H9 (cell line): ENCODE results near the gene C1QTNF3. TPM values are rescaled to one million over a fixed set of nuclear protein-coding genes. Genes with fewer than 3 reads are reported as not detected.

Source experiments
- DNase-seq: peaks from one replicate; pipeline ENCODE4 v3.0.0-alpha.2; 2017
- H2AFZ ChIP-seq: one replicate; pipeline ENCODE4 v1.6.1; 2013; ENCODE audit warnings: mild to moderate bottlenecking, low read length, control low read depth, moderate library complexity
- H2AK5ac ChIP-seq: 2 replicates; pipeline ENCODE4 v1.6.1; 2013; ENCODE audit warnings: low read length, control low read depth, mixed read lengths; ENCODE audit not compliant: insufficient read length
- H2BK120ac ChIP-seq: one replicate; pipeline ENCODE4 v1.6.1; 2013; ENCODE audit warnings: low read depth, mild to moderate bottlenecking, low read length, control low read depth, inconsistent platforms; ENCODE audit not compliant: poor library complexity, severe bottlenecking
- H2BK12ac ChIP-seq: 2 replicates; pipeline ENCODE4 v1.6.1; 2013; ENCODE audit warnings: low read length, control low read depth, mixed read lengths, low read depth; ENCODE audit not compliant: insufficient read length
- H2BK15ac ChIP-seq: 2 replicates; pipeline ENCODE4 v1.6.1; 2013; ENCODE audit warnings: low read depth, low read length, control low read depth
- H2BK20ac ChIP-seq: one replicate; pipeline ENCODE4 v1.6.1; 2013; ENCODE audit warnings: low read depth, mild to moderate bottlenecking, low read length, control low read depth, inconsistent platforms; ENCODE audit not compliant: poor library complexity, severe bottlenecking
- H2BK5ac ChIP-seq: 2 replicates; pipeline ENCODE4 v1.6.1; 2013; ENCODE audit warnings: low read length, control low read depth, mixed read lengths; ENCODE audit not compliant: insufficient read length
- H3K14ac ChIP-seq: 2 replicates; pipeline ENCODE4 v1.6.1; 2013; ENCODE audit warnings: low read length, control low read depth; ENCODE audit not compliant: insufficient read depth
- H3K18ac ChIP-seq: 2 replicates; pipeline ENCODE4 v1.6.1; 2013; ENCODE audit warnings: low read depth, mild to moderate bottlenecking, mixed read lengths, low read length, control low read depth; ENCODE audit not compliant: insufficient read length
- H3K23ac ChIP-seq: 2 replicates; pipeline ENCODE4 v1.6.1; 2013; ENCODE audit warnings: low read length, control low read depth, mixed read lengths, low read depth; ENCODE audit not compliant: insufficient read length
- H3K23me2 ChIP-seq: 2 replicates; pipeline ENCODE4 v1.6.1; 2013; ENCODE audit warnings: low read depth, mild to moderate bottlenecking, mixed read lengths, low read length, control low read depth; ENCODE audit not compliant: insufficient read length, poor library complexity, severe bottlenecking
- H3K27ac ChIP-seq: 2 replicates; pipeline ENCODE4 v1.5.1; 2013; ENCODE audit warnings: low read length, control low read depth, mixed read lengths, low read depth; ENCODE audit not compliant: insufficient read length
- H3K27me3 ChIP-seq: 2 replicates; pipeline ENCODE4 v1.6.1; 2013; ENCODE audit warnings: low read length, control low read depth, inconsistent platforms; ENCODE audit not compliant: insufficient read depth
- H3K4ac ChIP-seq: 2 replicates; pipeline ENCODE4 v1.6.1; 2013; ENCODE audit warnings: low read depth, mild to moderate bottlenecking, control low read depth, inconsistent platforms, low read length, moderate library complexity
- H3K4me1 ChIP-seq: 2 replicates; pipeline ENCODE4 v1.6.1; 2013; ENCODE audit warnings: low read length, control low read depth, inconsistent platforms; ENCODE audit not compliant: insufficient read depth
- H3K4me2 ChIP-seq: 2 replicates; pipeline ENCODE4 v1.6.1; 2013; ENCODE audit warnings: low read length, control low read depth, mixed read lengths; ENCODE audit not compliant: insufficient read length, insufficient read depth
- H3K56ac ChIP-seq: 2 replicates; pipeline ENCODE4 v1.6.1; 2013; ENCODE audit warnings: low read depth, mild to moderate bottlenecking, mixed read lengths, low read length, control low read depth; ENCODE audit not compliant: insufficient read length
- H3K79me1 ChIP-seq: 2 replicates; pipeline ENCODE4 v1.6.1; 2013; ENCODE audit warnings: low read depth, mild to moderate bottlenecking, moderate library complexity, low read length, control low read depth, inconsistent platforms; ENCODE audit not compliant: insufficient read depth, poor library complexity, severe bottlenecking
- H3K79me2 ChIP-seq: 2 replicates; pipeline ENCODE4 v1.6.1; 2013; ENCODE audit warnings: low read length, control low read depth, inconsistent platforms; ENCODE audit not compliant: insufficient read depth
- H3K9ac ChIP-seq: 2 replicates; pipeline ENCODE4 v1.6.1; 2013; ENCODE audit warnings: low read length, control low read depth, mixed read lengths; ENCODE audit not compliant: insufficient read length; ENCODE audit errors: extremely low read depth
- H3K9me3 ChIP-seq: one replicate; pipeline ENCODE4 v1.6.1; 2013; ENCODE audit warnings: low read depth, low read length, inconsistent platforms; ENCODE audit not compliant: control insufficient read depth
- H3T11ph ChIP-seq: one replicate; pipeline ENCODE4 v1.6.1; 2013; ENCODE audit warnings: mild to moderate bottlenecking, low read length, control low read depth, inconsistent platforms
- H4K20me1 ChIP-seq: one replicate; pipeline ENCODE4 v1.6.1; 2013; ENCODE audit not compliant: control insufficient read depth, insufficient read length, insufficient read depth
- H4K5ac ChIP-seq: 2 replicates; pipeline ENCODE4 v1.6.1; 2013; ENCODE audit warnings: low read depth, mild to moderate bottlenecking, mixed read lengths, low read length, control low read depth; ENCODE audit not compliant: insufficient read length
- H4K8ac ChIP-seq: replicated peaks from 2 replicates; pipeline ENCODE4 v1.6.1; 2013; ENCODE audit warnings: low read length, control low read depth, mixed read lengths, low read depth; ENCODE audit not compliant: insufficient read length
- H4K91ac ChIP-seq: 2 replicates; pipeline ENCODE4 v1.6.1; 2013; ENCODE audit warnings: low read depth, mild to moderate bottlenecking, moderate library complexity, mixed read lengths, low read length, control low read depth; ENCODE audit not compliant: insufficient read length
- H3K27ac Mint-ChIP-seq, 3 experiments: 2 replicates in 2 of 3; 3 replicates in 1 of 3; pipeline ENCODE4 v1.8.0; 2020 to 2021; ENCODE audit warnings: mixed read lengths in 3 of 3, mild to moderate bottlenecking in 1 of 3, moderate library complexity in 1 of 3
- H3K27me3 Mint-ChIP-seq: 2 replicates; pipeline ENCODE4 v1.8.0; 2021; ENCODE audit warnings: low read depth, mild to moderate bottlenecking, moderate library complexity, mixed read lengths
- H3K36me3 Mint-ChIP-seq, 3 experiments: 2 replicates in 2 of 3; 3 replicates in 1 of 3; pipeline ENCODE4 v1.8.0; 2020 to 2021; ENCODE audit warnings: low read depth in 3 of 3, mixed read lengths in 3 of 3; ENCODE audit not compliant: insufficient read depth in 1 of 3
- H3K4me1 Mint-ChIP-seq, 2 experiments: 2 replicates each; pipeline ENCODE4 v1.8.0; 2020; ENCODE audit warnings: mixed read lengths in 2 of 2
- H3K4me3 Mint-ChIP-seq, 2 experiments: 2 replicates in 1 of 2; 3 replicates in 1 of 2; pipeline ENCODE4 v1.8.0; 2020 to 2021; ENCODE audit warnings: mild to moderate bottlenecking in 2 of 2, mixed read lengths in 2 of 2, moderate library complexity in 1 of 2
- H3K9me3 Mint-ChIP-seq, 2 experiments: 2 replicates in 1 of 2; 3 replicates in 1 of 2; pipeline ENCODE4 v1.8.0; 2020; ENCODE audit warnings: mild to moderate bottlenecking in 2 of 2, mixed read lengths in 2 of 2, moderate library complexity in 1 of 2
- WGBS: extraction: QIAGEN DNeasy Blood & Tissue Kit; methylation state at CpG from one replicate; pipeline ENCODE4 v1.1.7; 2013; ENCODE audit warnings: missing lambda C conversion rate, low lambda C conversion rate, mixed read lengths; ENCODE audit not compliant: insufficient read length; ENCODE audit errors: extremely low coverage; 5-methylcytosine and 5-hydroxymethylcytosine counted together
- total RNA-seq: library from RNA; stranded (reverse); gene quantifications from 2 replicates; pipeline ENCODE4 v1.2.1, GENCODE V29; 2021
- TF ChIP-seq, protein P1 (sequence below): fragments of 200-600 bp; sonication (generic); conservative IDR thresholded peaks from 3 replicates; pipeline ENCODE4 v1.8.0; 2021; ENCODE audit warnings: antibody characterized with exemption, mild to moderate bottlenecking

Gene C1QTNF3
- total RNA-seq, 1 experiment from 2014 or later = 1.1 TPM

DNA sequence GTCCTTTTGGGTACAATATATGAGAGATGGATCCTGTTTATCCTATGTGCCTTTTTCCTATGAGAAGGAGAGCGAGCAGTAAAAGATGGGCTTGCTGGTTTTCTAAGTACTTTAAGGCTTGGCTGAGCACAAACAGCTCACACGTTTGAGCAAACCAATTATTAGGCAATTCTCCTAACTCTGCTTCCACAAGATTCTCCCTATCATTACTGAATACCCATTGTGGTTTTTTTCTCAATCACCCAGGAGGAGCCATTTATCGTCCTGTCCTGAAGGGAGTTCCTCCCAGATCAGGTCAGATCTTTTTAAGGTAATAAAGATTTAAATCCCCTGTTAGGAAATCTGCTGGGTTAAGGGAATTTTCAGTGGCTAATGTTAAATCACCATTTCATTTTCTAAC is 19.4 kb upstream of the C1QTNF3 start:
- H4K20me1 ChIP-seq = no peaks in the 10 kb centered on the region
- no peak overlapping the region for H3K27ac Mint-ChIP-seq
- no peak overlapping the region for H3T11ph ChIP-seq

More for the DNA sequence above, 19.4 kb upstream of the C1QTNF3 start:
- no peaks in the 10 kb centered on the region for H3K23me2 ChIP-seq
- no peaks in the 10 kb centered on the region for H3K79me1 ChIP-seq
- Mint-ChIP-seq H3K4me3 (no peak overlapping the region), H3K4me1 (no peaks in the 10 kb centered on the region), H3K9me3 (peaks cover 16 to 20% of the 10 kb centered on the region in 2 experiments), H3K27me3 (no peaks in the 10 kb centered on the region), H3K36me3 (peaks cover 26 to 51% (median 40%) of the 10 kb centered on the region in 3 experiments)
- no peak overlapping the region for H3K27ac ChIP-seq
- no peak overlapping the region for H3K4me2 ChIP-seq
- H2AFZ ChIP-seq = no peak overlapping the region
- H3K14ac ChIP-seq = no peak overlapping the region
- H3K79me2 ChIP-seq = no peaks in the 10 kb centered on the region
- no peak overlapping the region for H4K5ac ChIP-seq
- WGBS = no CpG with 5 or more reads among the region's 3 CpGs
- H4K8ac ChIP-seq = no peak overlapping the region
- no peak overlapping the region for H2BK5ac ChIP-seq
- no peaks in the 10 kb centered on the region for H3K27me3 ChIP-seq
- no peak overlapping the region for H2BK120ac ChIP-seq
- no peak overlapping the region for H2BK15ac ChIP-seq
- H2BK20ac ChIP-seq = no peak overlapping the region
- no peak for DNase-seq
- H2AK5ac ChIP-seq = no peak overlapping the region
- no peak overlapping the region for H4K91ac ChIP-seq
- H2BK12ac ChIP-seq = no peak overlapping the region
- no peaks in the 10 kb centered on the region for H3K9me3 ChIP-seq
- H3K56ac ChIP-seq = no peak overlapping the region
- H3K9ac ChIP-seq = no peak overlapping the region
- H3K4me1 ChIP-seq = no peaks in the 10 kb centered on the region
- no peak overlapping the region for H3K18ac ChIP-seq
- H3K4ac ChIP-seq = no peak overlapping the region
- no peak overlapping the region for H3K23ac ChIP-seq
- TF ChIP-seq, protein P1, sequence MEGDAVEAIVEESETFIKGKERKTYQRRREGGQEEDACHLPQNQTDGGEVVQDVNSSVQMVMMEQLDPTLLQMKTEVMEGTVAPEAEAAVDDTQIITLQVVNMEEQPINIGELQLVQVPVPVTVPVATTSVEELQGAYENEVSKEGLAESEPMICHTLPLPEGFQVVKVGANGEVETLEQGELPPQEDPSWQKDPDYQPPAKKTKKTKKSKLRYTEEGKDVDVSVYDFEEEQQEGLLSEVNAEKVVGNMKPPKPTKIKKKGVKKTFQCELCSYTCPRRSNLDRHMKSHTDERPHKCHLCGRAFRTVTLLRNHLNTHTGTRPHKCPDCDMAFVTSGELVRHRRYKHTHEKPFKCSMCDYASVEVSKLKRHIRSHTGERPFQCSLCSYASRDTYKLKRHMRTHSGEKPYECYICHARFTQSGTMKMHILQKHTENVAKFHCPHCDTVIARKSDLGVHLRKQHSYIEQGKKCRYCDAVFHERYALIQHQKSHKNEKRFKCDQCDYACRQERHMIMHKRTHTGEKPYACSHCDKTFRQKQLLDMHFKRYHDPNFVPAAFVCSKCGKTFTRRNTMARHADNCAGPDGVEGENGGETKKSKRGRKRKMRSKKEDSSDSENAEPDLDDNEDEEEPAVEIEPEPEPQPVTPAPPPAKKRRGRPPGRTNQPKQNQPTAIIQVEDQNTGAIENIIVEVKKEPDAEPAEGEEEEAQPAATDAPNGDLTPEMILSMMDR = no peak
